GM18870 (cell line): ENCODE results near the gene LYPD6B.

Experiments
- ATAC-seq: cut with Tn5 transposase; IDR thresholded peaks from one replicate; pipeline ENCODE4 v1.9.1; 2021; ENCODE audit warnings: moderate library complexity; ENCODE audit not compliant: unreplicated experiment

The LYPD6B gene

GRCh38 chr2:149259136-149259535 is 220.6 kb downstream of the LYPD6B start:
- no peak for ATAC-seq

GRCh38 chr2:149261692-149262091 is 223.2 kb downstream of the LYPD6B start:
- ATAC-seq, result no peak
